A673 (cell line): ENCODE measurements around the gene SECISBP2.

Experiments
- CTCF ChIP-seq: fragments of 300-800, 200-600 bp; sonication (generic); conservative IDR thresholded peaks from 2 replicates; pipeline ENCODE4 v1.5.1; 2017; ENCODE audit warnings: low read depth, mild to moderate bottlenecking, antibody characterized with exemption, low read length, moderate library complexity, mixed read lengths
- EZH2 ChIP-seq: fragments of 200-600 bp; sonication (generic); IDR thresholded peaks from 2 replicates; pipeline ENCODE4 v1.6.1; 2017; ENCODE audit warnings: borderline replicate concordance, low read depth, mild to moderate bottlenecking, mixed read lengths, antibody characterized with exemption, low read length; ENCODE audit not compliant: poor library complexity, severe bottlenecking

- TF ChIP-seq CTCF (no peak), EZH2 (no peak)
Observed at GRCh38 chr9:89402695-89403427, 84.6 kb downstream of the SECISBP2 start.
